Measurements from ENCODE around the gene GALT. TPM values are rescaled to one million over a fixed set of nuclear protein-coding genes. Genes with fewer than 3 reads are reported as not detected.

GALT gene
- total and polyA plus RNA-seq, 2 of the 13 experiments (the other 11 are each of a cell fraction or from before 2014, with no cell fraction given): 40.4 to 46.3 TPM

GRCh38 chr9:34637356-34638137, 8.9 kb upstream of the GALT start, which contains the start of gene SIGMAR1 (continued):
- no peak for TF ChIP-seq CREM (IDR thresholded peaks at IDR 0.05)
- TF ChIP-seq CREM (CRISPR knock-in tag; IDR thresholded peaks at IDR 0.05): no peak
- TF ChIP-seq BCL6 (CRISPR knock-in tag; IDR thresholded peaks at IDR 0.05): peak; percentile 87
- peak; percentile 95; the same call in 1 of the 2 replicates for TF ChIP-seq SMAD1 (CRISPR knock-in tag; IDR thresholded peaks at IDR 0.05; ENCODE audit: borderline replicate concordance, low read depth)
- peak; percentile 71 for TF ChIP-seq ZNF205 (CRISPR knock-in tag; IDR thresholded peaks at IDR 0.05)
- TF ChIP-seq, protein P1, sequence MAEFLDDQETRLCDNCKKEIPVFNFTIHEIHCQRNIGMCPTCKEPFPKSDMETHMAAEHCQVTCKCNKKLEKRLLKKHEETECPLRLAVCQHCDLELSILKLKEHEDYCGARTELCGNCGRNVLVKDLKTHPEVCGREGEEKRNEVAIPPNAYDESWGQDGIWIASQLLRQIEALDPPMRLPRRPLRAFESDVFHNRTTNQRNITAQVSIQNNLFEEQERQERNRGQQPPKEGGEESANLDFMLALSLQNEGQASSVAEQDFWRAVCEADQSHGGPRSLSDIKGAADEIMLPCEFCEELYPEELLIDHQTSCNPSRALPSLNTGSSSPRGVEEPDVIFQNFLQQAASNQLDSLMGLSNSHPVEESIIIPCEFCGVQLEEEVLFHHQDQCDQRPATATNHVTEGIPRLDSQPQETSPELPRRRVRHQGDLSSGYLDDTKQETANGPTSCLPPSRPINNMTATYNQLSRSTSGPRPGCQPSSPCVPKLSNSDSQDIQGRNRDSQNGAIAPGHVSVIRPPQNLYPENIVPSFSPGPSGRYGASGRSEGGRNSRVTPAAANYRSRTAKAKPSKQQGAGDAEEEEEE (CRISPR knock-in tag; IDR thresholded peaks at IDR 0.05; ENCODE audit: borderline replicate concordance): no peak
- TF ChIP-seq ZNF121 (CRISPR knock-in tag; IDR thresholded peaks at IDR 0.05): no peak
- 0 out of 2 replicates have a peak, but pooled peaks have one; percentile 23 for TF ChIP-seq NKX3-1 (CRISPR knock-in tag; IDR thresholded peaks at IDR 0.05)
- TF ChIP-seq RFXAP (CRISPR knock-in tag; IDR thresholded peaks at IDR 0.05; ENCODE audit: borderline replicate concordance): peak; percentile 14; the same call in 1 of the 2 replicates
- TF ChIP-seq GABPB1 (CRISPR knock-in tag; IDR thresholded peaks at IDR 0.05): peak; percentile 84
- peak; percentile 96 for TF ChIP-seq POGK (CRISPR knock-in tag; conservative IDR thresholded peaks at IDR 0.05)
- peak; percentile 87 for TF ChIP-seq ZNF564 (CRISPR knock-in tag; IDR thresholded peaks at IDR 0.05)
- no peak for TF ChIP-seq TEF (CRISPR knock-in tag; IDR thresholded peaks at IDR 0.05)
- peak; percentile 78; the same call in 1 of the 2 replicates for TF ChIP-seq ZNF572 (CRISPR knock-in tag; IDR thresholded peaks at IDR 0.05)
- TF ChIP-seq ZNF20 (CRISPR knock-in tag; IDR thresholded peaks at IDR 0.05): no peak
- 0 out of 2 replicates have a peak, but pooled peaks have one; percentile 60 for TF ChIP-seq RFXANK (CRISPR knock-in tag; IDR thresholded peaks at IDR 0.05)
- TF ChIP-seq ZNF543 (CRISPR knock-in tag; IDR thresholded peaks at IDR 0.05): peak; percentile 74; the same call in 1 of the 2 replicates
- TF ChIP-seq ZNF446 (CRISPR knock-in tag; IDR thresholded peaks at IDR 0.05): peak; percentile 95; the same call in 1 of the 2 replicates
- peak; percentile 92 for TF ChIP-seq BCL3 (CRISPR knock-in tag; IDR thresholded peaks at IDR 0.05)
- TF ChIP-seq HES4 (CRISPR knock-in tag; IDR thresholded peaks at IDR 0.05; ENCODE audit: borderline replicate concordance): no peak; the same call in 1 of the 2 replicates
- TF ChIP-seq ZMAT3 (CRISPR knock-in tag; conservative IDR thresholded peaks at IDR 0.05): peak; percentile 80
- no peak for TF ChIP-seq ZNF326 (CRISPR knock-in tag; IDR thresholded peaks at IDR 0.05; ENCODE audit: borderline replicate concordance)
- TF ChIP-seq ZNF263 (CRISPR knock-in tag; IDR thresholded peaks at IDR 0.05): peak; percentile 73
- TF ChIP-seq ZNF768 (CRISPR knock-in tag; IDR thresholded peaks at IDR 0.05): no peak
- TF ChIP-seq NFKB2 (CRISPR knock-in tag; IDR thresholded peaks at IDR 0.05; ENCODE audit: borderline replicate concordance): peak; percentile 70
- peak; percentile 23; the same call in 1 of the 3 replicates for TF ChIP-seq MXI1 (IDR thresholded peaks at IDR 0.05; ENCODE audit: borderline replicate concordance, low read depth, low read length)
- TF ChIP-seq ONECUT2 (CRISPR knock-in tag; IDR thresholded peaks at IDR 0.05): no peak; the same call in 1 of the 2 replicates

Measured in HepG2 (cell line).